Stomach (tissue), 9 donors: ENCODE data around the gene DNAH3. TPM values are rescaled to one million over a fixed set of nuclear protein-coding genes. Genes with fewer than 3 reads are reported as not detected.

ENCODE experiments used
- DNase-seq, 2 donors: peaks; one replicate each; pipeline versions ENCODE4 v3.0.0 to v3.0.0-alpha.2; 2013 to 2019
- H3K27ac ChIP-seq, 5 donors: fragments of 200-600 bp in 4 of 5; sonication (generic) in 4 of 5; one replicate each; pipeline ENCODE4 v1.5.1; 2013 to 2019; ENCODE audit warnings: mild to moderate bottlenecking in 1 of 5, moderate library complexity in 1 of 5
- H3K27me3 ChIP-seq, 3 donors: fragments of 200-600 bp; sonication (generic); one replicate each; pipeline ENCODE4 v1.5.1; 2017 to 2019; ENCODE audit warnings: mixed run types in 1 of 3
- H3K36me3 ChIP-seq, 4 donors: fragments of 200-600 bp; sonication (generic); 1 replicate in 3 of 4; 2 replicates in 1 of 4; pipeline ENCODE4 v1.5.1; 2016 to 2019
- H3K4me1 ChIP-seq, 4 donors: fragments of 200-600 bp; sonication (generic); one replicate each; pipeline ENCODE4 v1.5.1; 2016 to 2019
- H3K4me3 ChIP-seq, 4 donors: fragments of 200-600 bp; sonication (generic) in 3 of 4; one replicate each; pipeline ENCODE4 v1.5.1; 2016 to 2019; ENCODE audit warnings: mild to moderate bottlenecking in 1 of 4
- H3K9me3 ChIP-seq, 4 donors: fragments of 200-600 bp; sonication (generic); one replicate each; pipeline ENCODE4 v1.5.1; 2016 to 2019
- EP300 ChIP-seq: sonication (generic); formaldehyde crosslinking; IDR thresholded peaks from one replicate; pipeline ENCODE4 v1.6.1; 2017; ENCODE audit warnings: antibody characterized with exemption
- POLR2A ChIP-seq, 4 donors: fragments of 450-650 bp; IDR thresholded peaks; one replicate each; pipeline ENCODE4 v1.6.1; 2016; ENCODE audit warnings: antibody characterized with exemption in 4 of 4, control low read depth in 2 of 4, mild to moderate bottlenecking in 1 of 4, moderate library complexity in 1 of 4
- POLR2AphosphoS5 ChIP-seq, 3 donors: sonication (generic); formaldehyde crosslinking; IDR thresholded peaks; one replicate each; pipeline ENCODE4 v1.6.1; 2016; ENCODE audit warnings: antibody characterized with exemption in 3 of 3
- WGBS, 5 donors: extraction: QIAGEN DNeasy Blood & Tissue Kit in 3 of 5; methylation state at CpG; one replicate each; pipeline versions ENCODE4 v1.1.5 to v1.1.7; 2013 to 2018; 5-methylcytosine and 5-hydroxymethylcytosine counted together
- intact Hi-C: fragments of 100-400 bp; cut with DNase I; formaldehyde crosslinking; loops from one replicate; pipeline ENCODE4 v1.15.1; 2023; ENCODE audit warnings: low total_unique reads
- polyA plus RNA-seq, 3 donors: library from polyadenylated mRNA; stranded (reverse); fragments of 200-250 nt; gene quantifications; one replicate each; pipeline ENCODE4 v1.2.3, GENCODE V29; 2013
- total RNA-seq, 5 donors: library from RNA; depleted of rRNA; stranded (reverse); fragments of >200 nt; gene quantifications; one replicate each; pipeline versions ENCODE4 v1.1.0 to v1.2.3, GENCODE V29; 2014 to 2016
- TF ChIP-seq, protein P1 (sequence below), 7 experiments: fragments of 450-650 bp in 4 of 7; fragments of 200-600 bp in 3 of 7; sonication (generic) in 3 of 7; IDR thresholded peaks; one replicate each; pipeline ENCODE4 v1.5.1; 2016 to 2019; ENCODE audit warnings: antibody characterized with exemption in 7 of 7, control low read depth in 2 of 7, mild to moderate bottlenecking in 1 of 7
- donor health status: healthy with polysubstance abuse.
- donor health status: Bipolar disorder and iron deficiency.
- donor health status: healthy.

The DNAH3 gene
- total and polyA plus RNA-seq, 8 donors: 0.10 to 8.7 (median 0.18) TPM; not detected in 5

DNA sequence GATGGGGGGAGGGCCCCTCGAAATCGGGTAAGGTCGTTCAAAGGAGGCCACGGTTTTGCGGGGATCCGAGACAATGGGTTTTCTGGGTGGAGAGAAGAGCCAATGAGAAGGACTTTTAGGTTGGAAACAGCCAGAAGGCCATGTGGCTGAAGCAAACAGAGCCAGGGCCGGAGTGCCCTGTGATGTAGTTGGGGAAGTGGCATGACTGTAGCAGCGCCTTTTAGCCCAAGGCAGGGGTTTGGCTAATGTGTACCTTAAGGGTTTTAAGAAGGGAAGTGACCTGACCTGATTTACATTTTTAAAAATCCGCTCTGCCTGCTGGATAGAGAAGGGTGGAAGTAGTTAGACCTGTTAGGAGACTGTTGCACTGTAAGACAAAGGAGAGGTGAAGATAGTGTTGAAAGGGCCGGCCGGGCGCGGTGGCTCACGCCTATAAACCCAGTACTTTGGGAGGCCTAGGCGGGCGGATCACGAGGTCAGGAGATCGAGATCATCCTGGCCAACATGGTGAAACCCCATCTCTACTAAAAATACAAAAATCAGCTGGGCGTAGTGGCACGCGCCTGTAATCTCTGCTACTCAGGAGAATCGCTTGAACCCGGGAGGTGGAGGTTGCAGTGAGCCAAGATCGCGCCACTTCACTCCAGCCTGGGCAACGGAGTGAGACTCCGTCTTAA lies 249.1 kb downstream of the DNAH3 start:
- Histone ChIP-seq H3K4me1 (peaks cover 77 to 86% (median 85%) of the 10 kb centered on the region in 4 donors), H3K27ac (peak overlapping the region; percentile 98 to 99 (median 99)), H3K4me3 (peak overlapping the region; percentile 62 to 84 (median 69)), H3K9me3 (no peaks in the 10 kb centered on the region), H3K27me3 (no peaks in the 10 kb centered on the region), H3K36me3 (peaks cover 0 to 9% (median 2%) of the 10 kb centered on the region in 4 donors)
- intact Hi-C loops: loop anchor here (10.0 kb wide), 1 partner anchor 47 kb away; no protein-coding TSS in a partner anchor
- TF ChIP-seq POLR2A (IDR thresholded peaks at IDR 0.05) (peak in 1 of 4 donors; percentile 12), POLR2AphosphoS5 (IDR thresholded peaks at IDR 0.05) (peak in 2 of 3 donors; percentile 49 to 56)
- TF ChIP-seq, protein P1, sequence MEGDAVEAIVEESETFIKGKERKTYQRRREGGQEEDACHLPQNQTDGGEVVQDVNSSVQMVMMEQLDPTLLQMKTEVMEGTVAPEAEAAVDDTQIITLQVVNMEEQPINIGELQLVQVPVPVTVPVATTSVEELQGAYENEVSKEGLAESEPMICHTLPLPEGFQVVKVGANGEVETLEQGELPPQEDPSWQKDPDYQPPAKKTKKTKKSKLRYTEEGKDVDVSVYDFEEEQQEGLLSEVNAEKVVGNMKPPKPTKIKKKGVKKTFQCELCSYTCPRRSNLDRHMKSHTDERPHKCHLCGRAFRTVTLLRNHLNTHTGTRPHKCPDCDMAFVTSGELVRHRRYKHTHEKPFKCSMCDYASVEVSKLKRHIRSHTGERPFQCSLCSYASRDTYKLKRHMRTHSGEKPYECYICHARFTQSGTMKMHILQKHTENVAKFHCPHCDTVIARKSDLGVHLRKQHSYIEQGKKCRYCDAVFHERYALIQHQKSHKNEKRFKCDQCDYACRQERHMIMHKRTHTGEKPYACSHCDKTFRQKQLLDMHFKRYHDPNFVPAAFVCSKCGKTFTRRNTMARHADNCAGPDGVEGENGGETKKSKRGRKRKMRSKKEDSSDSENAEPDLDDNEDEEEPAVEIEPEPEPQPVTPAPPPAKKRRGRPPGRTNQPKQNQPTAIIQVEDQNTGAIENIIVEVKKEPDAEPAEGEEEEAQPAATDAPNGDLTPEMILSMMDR (IDR thresholded peaks at IDR 0.05): no peak
- DNase-seq: peak; percentile 68 to 85
- 15 to 24% (median 22%) methylated on average over 27 of the region's 27 CpGs for WGBS, 5 donors

DNA sequence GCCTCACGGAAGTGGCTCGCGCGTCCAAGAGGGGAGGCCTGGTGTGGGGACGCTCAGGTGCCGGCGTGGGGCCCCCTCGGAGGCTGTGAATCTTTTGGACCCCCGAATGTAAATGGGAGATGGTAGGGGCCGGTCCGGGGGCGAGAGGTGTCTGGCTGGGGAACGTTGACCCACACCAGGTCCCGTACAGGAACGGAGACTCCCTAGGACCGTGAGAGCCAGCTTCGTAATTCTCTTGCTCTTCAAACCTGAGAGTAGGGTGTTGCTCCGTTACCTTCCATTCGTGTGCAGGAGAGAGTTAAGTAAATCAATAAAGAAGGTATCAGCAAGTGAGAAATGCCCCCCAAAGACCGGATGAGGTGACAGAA lies 249.6 kb downstream of the DNAH3 start:
- WGBS, 5 donors: 0 to 2% (median 1%) methylated on average over 5 to 20 of the region's 20 CpGs
- no peaks in the 10 kb centered on the region for H3K27me3 ChIP-seq
- peaks cover 72 to 86% (median 82%) of the 10 kb centered on the region in 4 donors for H3K4me1 ChIP-seq
- TF ChIP-seq POLR2AphosphoS5 (IDR thresholded peaks at IDR 0.05) (no peak), EP300 (no peak), POLR2A (IDR thresholded peaks at IDR 0.05) (no peak)
- TF ChIP-seq, protein P1 (IDR thresholded peaks at IDR 0.05): no peak
- H3K9me3 ChIP-seq: no peaks in the 10 kb centered on the region
- peak overlapping the region; percentile 62 to 84 (median 69) for H3K4me3 ChIP-seq
- DNase-seq: no peak
- intact Hi-C loops: loop anchor here (10.0 kb wide), 1 partner anchor 46 kb away; no protein-coding TSS in a partner anchor
- peak overlapping the region; percentile 98 to 99 (median 99) for H3K27ac ChIP-seq
- H3K36me3 ChIP-seq: peaks cover 0 to 14% (median 5%) of the 10 kb centered on the region in 4 donors

- peak; percentile 95 to 99 for DNase-seq
- no peaks in the 10 kb centered on the region for H3K9me3 ChIP-seq
- H3K36me3 ChIP-seq: peaks cover 0 to 20% (median 9%) of the 10 kb centered on the region in 4 donors
- intact Hi-C loops: loop anchor here (10.0 kb wide), 1 partner anchor 46 kb away; no protein-coding TSS in a partner anchor
- TF ChIP-seq POLR2AphosphoS5 (IDR thresholded peaks at IDR 0.05) (peak; percentile 97), EP300 (peak; percentile 59), POLR2A (IDR thresholded peaks at IDR 0.05) (peak in 3 of 4 donors; percentile 64 to 95 (median 82))
- TF ChIP-seq, protein P1 (IDR thresholded peaks at IDR 0.05): no peak
- 0 to 1% (median 1%) methylated on average over 40 to 62 of the region's 62 CpGs for WGBS, 5 donors
- no peaks in the 10 kb centered on the region for H3K27me3 ChIP-seq
- H3K4me1 ChIP-seq: peaks cover 66 to 86% (median 76%) of the 10 kb centered on the region in 4 donors
- peak within 1 kb of the TSS; percentile 62 to 84 (median 69) for H3K4me3 ChIP-seq
- H3K27ac ChIP-seq: peak within 1 kb of the TSS; percentile 98 to 99 (median 99)
Observed at GRCh38 chr16:20900299-20901067, 250.2 kb downstream of the DNAH3 start, which contains the start of the genes DCUN1D3 and LYRM1. TSS of gene DCUN1D3 (minus strand) at chr16:20900358. CDS start at chr16:20862538, 37,820 bp downstream. TSS of gene LYRM1 (plus strand) at chr16:20900771. CDS start at chr16:20915556, 14,785 bp downstream.
